HS-27A (cell line): ENCODE data around the gene TNRC18.
"Not testable (repeated sequence)": the region's sequence is repeated elsewhere in the genome, so short reads cannot be mapped to it uniquely, and the experiment has no call there.

Experiments used
- DNase-seq: peaks from one replicate; pipeline ENCODE4 v3.0.0-alpha.2; 2012; ENCODE audit warnings: low read depth, missing footprints

The TNRC18 gene

DNA sequence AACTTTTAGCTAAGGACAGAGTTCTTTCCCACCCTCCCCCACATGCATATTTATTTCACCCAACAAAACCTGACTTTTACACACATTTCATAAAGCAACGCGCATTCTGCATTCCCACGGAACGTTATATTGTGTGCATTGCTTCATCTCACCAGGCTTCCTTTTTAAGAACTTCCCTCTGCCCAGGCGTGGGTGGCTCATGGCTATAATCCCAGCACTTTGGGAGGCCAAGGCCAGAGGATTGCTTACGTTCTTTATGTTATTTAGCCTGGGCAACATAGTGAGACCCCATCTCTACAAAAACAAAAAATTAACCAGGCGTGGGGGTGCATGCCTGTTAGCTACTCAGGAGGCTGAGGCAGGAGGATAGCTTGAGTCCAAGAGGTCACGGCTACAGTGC lies 155.8 kb downstream of the TNRC18 start:
- not testable (repeated sequence) for DNase-seq

DNA sequence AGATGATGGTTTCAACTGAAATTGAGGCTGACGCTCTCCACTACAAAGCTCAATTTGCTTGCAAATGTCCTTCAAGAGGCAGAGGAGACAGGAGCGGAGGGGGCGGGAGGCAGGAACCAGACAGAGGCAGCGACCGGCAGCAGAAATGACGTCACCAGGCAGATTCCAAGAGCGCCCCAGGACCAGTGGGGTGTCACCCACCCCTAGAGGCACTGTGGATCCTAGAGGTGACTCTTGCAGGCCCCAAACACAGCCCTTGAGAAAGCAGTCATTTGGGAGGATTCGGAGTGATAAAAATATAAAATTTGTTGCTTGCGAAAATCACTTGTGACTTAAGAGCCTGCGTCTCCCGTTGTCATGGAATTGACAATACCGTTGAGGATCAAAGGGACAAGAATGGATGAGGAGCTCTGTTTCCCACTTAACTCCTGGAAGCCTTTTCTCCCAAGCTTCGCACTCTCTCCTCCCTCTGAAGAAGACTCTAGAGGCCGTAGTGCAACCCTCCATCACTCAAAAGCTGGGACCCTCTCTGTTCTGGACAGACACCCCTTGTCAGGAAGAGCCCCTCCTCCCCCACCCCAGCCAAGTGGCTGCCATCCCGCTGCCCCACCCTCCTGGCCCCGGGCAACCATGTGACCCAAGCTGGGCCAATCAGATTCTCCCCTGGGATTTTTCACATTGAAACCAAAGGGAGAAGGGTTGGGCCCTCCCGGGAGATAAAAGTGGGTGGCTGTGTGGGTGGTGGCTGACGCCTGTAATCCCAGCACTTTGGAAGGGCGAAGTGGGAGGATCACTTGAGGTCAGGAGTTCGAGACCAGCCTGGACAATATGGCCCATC lies 157.2 kb downstream of the TNRC18 start:
- no peak for DNase-seq

DNA sequence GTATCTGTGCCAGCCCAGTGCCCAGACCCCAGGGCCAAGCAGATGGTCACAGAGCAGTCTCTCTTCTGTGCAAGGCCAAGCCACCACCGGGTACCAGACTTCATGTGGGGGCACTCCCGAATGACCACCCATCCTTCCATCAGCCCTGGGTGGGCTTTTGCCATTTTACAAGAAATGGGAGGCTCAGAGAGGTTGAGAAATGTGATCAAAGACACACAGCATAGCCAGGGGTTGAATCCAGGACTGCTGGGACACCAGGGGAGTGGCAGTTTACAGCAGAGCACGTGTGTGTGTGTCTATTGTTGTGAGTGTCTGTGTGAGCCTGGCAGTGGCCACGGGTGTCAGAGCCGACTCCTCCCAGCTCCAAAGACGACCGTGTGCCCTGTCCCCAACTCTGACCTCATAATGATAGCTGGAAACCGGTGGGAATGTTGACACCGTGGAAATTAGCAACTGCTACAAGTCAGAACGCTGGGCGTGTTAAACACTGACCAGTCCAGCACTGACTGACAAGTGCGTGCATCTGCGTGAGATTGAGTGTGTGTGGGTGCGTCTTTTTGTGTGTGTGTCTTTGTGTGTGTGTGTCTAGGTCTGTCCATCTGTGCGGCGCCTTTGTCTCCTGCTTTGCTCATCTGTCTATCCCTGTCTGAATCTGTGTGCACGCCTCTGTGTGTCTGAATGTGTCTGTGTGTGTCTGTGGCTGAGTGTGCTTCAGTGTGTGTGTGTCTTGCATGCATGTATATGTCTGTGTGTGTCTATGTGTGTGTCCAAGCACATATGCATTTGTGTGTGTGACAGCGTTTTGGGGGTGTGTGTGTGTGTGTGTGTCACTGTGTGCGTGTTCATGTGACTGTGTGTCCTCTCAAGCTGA lies 158.1 kb downstream of the TNRC18 start:
- DNase-seq = no peak

DNA sequence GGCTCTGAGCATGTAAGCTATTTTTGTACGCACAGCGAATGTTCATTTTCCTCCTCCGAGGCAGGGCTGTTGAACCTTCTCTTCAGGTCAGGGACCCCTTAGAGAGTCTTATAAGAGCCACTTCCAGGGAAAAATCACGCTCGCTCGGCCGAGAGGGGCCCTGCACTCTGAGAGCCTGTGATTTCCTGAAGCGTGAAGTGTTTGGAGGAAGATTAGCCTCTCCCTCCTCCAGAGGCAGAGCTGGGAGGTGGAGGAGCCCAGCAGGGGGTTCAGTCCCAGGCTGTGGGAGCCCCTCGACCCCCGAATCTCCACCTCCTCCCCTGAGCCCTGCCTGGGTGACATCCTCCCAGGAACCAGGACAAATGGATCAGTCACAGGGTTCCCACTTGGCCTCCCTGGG lies 160.6 kb downstream of the TNRC18 start:
- DNase-seq = not testable (repeated sequence)

DNA sequence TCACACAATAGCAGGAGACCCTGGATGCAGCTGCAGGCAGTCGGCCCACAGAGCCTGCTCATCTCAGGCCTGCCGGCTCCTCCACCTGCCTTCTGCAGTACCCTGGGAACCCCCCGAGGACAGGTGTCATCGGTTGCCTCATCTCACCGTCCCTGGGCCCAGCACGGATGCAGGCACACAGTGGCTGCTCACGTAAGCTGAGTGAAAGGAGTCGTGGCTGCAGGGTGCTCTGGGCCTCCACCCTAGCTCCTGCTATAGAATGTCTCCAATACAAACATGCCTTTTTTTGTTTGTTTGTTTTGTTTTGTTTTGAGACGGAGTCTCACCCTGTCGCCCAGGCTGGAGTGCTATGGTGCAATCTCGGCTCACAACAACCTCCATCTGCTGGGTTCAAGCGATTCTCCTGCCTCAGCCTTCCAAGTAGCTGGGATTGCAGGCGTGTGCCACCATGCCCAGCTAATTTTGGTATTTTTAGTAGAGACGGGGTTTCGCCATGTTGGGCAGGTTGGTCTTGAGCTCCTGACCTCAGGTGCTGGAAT lies 163.0 kb downstream of the TNRC18 start:
- DNase-seq = not testable (repeated sequence)
